Upper lobe of left lung (tissue), 4 donors: ENCODE data around the gene PIM2.
A peak's percentile ranks its signal among the peaks of the same experiment; 100 is the strongest.

ENCODE experiments used
- EP300 ChIP-seq, 4 donors: sonication (generic); formaldehyde crosslinking; IDR thresholded peaks; one replicate each; pipeline ENCODE4 v1.5.1; 2017; ENCODE audit warnings: antibody characterized with exemption in 4 of 4, control low read depth in 2 of 4
- POLR2A ChIP-seq, 4 donors: fragments of 450-650 bp; IDR thresholded peaks; one replicate each; pipeline ENCODE4 v1.5.1; 2016 to 2017; ENCODE audit warnings: antibody characterized with exemption in 4 of 4, mild to moderate bottlenecking in 2 of 4
- TF ChIP-seq, protein P1 (sequence below), 6 experiments: fragments of 450-650 bp in 4 of 6; fragments of 200-600 bp in 2 of 6; sonication (generic) in 2 of 6; IDR thresholded peaks; one replicate each; pipeline ENCODE4 v1.5.1; 2016 to 2019; ENCODE audit warnings: antibody characterized with exemption in 6 of 6

DNA sequence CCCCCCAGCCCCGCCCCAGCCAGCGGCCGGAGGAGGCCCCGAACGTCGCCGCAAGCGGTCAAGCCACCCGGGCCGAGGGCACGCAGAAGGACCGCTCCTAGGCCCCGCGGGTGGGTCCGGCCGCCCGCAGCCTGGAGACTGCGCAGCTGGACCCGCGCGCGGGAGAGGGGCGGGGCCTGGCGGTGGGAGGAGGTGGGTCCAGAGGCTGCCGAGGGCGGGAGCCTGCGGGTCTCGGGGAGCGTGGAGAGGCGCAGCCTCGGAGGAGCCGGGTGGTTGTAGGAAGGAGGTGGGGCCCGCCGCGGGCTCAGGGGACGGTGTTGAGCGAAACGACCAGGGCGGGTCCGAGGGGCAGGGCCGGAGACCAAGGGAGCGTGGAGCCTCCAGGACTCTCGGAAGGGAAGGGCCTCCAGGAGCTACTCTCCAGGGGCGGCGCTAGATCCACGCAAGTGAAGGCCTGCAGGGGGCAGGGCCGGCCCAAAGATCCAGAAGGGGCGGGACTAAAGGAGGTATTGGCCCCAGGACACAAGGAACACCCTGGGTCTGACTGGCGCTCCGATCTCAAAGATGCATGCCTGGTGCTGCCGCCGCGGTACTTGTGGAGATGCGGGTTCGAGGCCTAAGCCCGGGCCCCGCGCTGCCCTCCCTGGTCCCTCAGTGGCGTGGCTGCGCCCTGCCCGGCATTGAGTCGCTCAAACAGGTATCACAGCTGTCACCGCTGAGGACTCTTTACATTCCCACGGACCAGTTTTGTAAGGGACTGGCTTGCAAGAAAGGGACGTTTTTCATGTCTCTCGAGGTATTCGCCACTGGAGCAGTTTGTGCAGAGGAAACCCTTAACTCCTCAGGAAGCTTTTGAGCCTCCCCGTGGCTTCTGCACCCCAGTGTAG lies 27.2 kb downstream of the PIM2 start:
- TF ChIP-seq EP300 (IDR thresholded peaks at IDR 0.05): no peak
- peak in 1 of 4 donors; percentile 60 for TF ChIP-seq POLR2A (IDR thresholded peaks at IDR 0.05)
- TF ChIP-seq, protein P1, sequence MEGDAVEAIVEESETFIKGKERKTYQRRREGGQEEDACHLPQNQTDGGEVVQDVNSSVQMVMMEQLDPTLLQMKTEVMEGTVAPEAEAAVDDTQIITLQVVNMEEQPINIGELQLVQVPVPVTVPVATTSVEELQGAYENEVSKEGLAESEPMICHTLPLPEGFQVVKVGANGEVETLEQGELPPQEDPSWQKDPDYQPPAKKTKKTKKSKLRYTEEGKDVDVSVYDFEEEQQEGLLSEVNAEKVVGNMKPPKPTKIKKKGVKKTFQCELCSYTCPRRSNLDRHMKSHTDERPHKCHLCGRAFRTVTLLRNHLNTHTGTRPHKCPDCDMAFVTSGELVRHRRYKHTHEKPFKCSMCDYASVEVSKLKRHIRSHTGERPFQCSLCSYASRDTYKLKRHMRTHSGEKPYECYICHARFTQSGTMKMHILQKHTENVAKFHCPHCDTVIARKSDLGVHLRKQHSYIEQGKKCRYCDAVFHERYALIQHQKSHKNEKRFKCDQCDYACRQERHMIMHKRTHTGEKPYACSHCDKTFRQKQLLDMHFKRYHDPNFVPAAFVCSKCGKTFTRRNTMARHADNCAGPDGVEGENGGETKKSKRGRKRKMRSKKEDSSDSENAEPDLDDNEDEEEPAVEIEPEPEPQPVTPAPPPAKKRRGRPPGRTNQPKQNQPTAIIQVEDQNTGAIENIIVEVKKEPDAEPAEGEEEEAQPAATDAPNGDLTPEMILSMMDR (IDR thresholded peaks at IDR 0.05): peak; percentile 23 to 76 (median 60)
